NCI-H146 treated with DMSO at 0.1 percent for 48 hours (cell line): Measurements from ENCODE around the gene DYNLT2B.
"Not testable (repeated sequence)": the region's sequence is repeated elsewhere in the genome, so short reads cannot be mapped to it uniquely, and the experiment has no call there.

Experiments
- DNase-seq: peaks from one replicate; lab custom pipeline; 2025; ENCODE audit not compliant: unreplicated experiment; lab: John Stamatoyannopoulos, UW

Gene DYNLT2B

DNA sequence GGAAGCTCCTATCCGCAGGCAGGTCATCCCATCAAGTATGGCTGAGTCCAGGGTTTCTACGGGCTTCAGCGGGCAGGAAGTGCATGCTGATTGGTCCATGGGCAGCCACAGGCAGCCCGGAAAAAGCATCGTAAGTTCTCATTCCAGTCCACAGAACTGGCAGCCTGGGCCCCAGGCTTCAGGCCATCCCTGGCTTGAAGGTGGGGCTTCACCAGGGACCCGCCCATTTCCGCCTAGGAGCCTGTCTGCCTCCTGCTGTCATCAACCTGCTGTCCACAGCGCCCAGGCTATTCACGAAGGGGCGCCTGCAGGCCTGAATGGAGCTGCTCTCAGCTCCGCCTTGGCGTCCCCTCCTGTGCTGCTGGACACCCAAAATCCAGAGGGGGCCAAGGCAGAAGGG is 44.4 kb downstream of the DYNLT2B start:
- no peak for DNase-seq

DNA sequence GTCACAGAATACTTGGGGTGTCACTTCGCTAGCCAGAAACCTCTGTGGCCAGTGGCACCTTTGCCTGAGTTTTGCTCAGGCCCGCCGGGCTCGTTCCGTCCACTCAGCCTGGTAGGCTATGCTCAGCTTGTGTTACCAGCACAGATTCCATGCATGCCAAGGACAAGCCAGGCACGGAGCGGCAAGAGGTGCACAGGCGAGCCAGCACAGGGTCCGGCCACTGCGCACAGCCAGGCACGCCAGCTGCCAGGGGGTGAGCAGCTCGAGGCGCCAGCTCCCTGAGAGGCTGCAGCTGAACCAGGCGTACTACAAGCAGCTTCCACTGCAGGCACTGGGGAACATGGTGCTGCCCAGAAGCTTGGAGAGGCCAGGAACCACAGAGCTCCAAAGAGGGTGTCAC is 45.2 kb downstream of the DYNLT2B start:
- DNase-seq = no peak

DNA sequence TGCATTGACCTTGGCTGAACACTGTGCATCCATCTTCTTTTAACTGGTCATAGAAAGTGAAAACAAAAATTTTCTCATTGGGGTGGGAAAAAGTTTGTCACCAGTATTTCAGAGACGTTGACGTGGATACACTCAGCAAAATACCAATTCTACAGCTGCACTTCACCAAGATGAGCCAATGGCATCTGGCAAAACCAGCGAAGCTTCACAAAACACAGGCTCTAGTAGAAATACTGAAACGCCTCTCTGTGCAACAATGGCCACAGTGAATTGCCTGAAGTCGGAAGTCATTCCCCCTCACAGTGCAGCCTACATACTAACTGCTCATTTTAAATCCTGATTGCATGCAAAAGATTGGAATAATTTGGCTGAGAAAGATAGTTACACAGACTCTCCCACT is 47.5 kb downstream of the DYNLT2B start:
- no peak for DNase-seq

DNA sequence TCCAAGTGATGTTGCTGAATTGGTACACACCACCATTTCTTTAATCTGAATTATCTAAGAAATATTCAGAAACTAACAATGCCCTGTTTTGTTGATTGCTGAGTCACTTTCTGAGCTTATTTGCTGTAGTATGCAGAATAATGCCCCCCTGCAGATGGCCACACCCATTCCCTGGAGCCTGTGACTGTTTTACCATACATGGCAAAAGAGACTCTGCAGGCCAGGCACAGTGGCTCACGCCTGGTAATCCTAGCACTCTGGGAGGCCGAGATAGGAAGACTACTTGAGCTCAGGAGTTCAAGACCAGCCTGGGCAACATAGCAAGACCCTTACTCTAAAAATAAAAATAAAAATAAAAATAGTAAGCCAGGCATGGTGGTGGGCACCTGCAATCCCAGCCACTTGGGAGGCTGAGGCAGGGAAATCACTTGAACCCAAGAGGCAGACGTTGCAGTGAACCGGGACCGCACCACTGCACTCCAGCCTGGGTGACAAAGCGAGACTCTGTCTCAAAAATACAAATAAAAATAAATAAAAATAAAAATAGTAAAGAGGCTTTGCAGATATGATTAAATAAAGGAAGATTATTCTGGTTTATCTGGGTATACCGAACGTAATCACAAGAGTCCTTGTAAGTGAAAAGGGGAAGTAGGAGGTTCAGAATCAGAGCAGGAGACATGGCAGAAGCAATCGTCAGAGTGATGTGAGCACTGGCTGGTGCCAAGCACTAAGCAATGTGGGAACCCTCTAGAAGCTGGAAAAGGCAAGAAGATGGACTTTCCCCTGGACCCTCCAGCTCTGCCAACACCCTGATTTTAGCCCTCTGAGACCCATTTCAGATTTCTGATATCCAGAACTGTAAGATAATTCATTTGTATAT is 49.5 kb downstream of the DYNLT2B start:
- DNase-seq = no peak

DNA sequence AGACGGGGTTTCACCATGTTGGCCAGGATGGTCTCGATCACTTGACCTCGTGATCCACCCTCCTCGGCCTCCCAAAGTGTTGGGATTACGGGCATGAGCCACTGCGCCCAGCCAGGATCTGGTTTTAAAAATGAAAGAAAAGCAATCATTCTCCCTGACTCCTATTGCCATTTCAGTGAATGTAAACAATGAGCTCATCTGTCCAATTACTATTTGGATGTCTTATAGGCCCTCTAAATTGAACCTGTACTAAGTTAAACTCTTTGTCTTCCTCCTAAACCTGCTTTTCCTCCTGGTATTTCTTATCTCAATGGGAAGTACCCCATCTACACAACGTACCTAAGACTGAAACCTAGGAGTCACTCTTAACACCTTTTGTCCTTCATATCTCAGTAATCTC is 54.2 kb downstream of the DYNLT2B start:
- DNase-seq = no peak

DNA sequence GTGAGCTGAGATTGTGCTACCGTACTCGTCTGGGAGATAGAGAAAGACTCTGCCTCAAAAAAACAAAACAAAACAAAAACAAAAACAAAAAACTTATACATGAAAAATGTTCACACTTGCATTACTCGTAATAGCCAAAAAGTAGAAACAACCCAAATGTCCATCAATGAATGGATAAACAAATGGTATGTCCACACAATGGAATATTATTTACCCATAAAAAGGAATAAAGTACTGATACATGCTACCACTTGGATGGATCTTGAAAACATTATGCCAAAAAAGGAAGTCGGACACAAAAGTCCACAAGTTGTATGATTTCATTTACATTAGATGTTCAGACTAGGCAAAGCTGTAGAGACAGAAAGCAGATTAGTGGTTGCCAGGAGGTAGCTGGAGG is 57.3 kb downstream of the DYNLT2B start:
- no peak for DNase-seq

DNA sequence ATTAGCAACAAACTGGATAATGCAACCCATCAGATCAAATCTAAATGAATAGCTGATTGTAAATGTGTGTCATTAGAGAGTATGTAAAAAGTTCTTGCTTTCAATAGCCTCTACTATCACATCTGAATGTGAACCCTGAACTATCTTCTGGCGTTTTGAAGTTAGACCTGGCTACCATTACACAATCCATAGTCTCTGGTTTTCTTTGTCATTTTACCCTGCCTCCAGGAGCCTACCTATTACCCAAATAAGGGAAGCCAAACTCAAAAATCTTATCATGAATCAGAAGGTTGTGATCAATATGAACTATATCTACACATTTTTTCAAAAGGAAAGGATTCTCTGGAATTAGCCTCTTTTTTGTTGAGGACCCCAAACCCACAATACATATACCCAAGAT is 62.3 kb downstream of the DYNLT2B start:
- DNase-seq = no peak

DNA sequence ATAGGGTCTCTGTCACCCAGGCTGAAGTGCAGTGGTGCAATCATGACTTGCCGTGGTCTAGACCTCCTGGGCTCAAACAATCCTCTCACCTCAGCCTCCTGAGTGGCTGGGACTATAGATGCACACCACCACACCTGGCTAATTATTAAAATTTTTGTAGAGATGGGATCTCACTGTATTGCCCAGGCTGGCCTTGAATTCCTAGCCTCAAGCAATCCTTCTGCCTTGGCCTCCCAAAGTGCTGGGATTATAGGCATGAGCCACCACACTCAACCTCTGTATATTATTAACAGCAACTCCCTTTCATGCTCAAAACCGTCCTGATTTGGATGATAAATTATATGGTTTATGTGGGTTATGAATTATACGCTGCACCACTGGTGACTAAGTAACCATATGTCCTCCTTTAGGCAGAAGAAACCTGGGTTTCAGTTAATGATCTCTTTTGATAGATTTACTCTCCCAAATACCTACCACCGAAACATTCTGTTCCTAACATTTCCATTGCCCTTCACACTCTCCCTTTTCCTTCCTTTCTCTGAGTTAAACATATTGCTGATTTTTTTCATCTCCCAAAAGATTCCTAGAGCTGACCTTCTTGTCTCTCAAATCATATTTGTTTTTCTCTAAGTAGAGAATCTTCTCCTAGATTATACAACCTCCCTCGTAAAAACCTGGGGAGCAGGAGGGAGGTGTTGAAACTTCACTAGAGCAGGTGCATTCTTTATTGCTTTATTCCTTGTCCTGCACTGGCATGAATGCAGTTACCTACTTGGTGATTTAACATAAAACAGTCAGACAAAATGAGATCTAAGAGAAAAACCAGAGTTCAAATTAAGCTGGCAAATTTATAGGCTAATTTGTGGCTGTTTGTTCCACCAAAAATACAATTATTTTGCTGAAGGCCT is 63.4 kb downstream of the DYNLT2B start:
- DNase-seq = no peak

DNA sequence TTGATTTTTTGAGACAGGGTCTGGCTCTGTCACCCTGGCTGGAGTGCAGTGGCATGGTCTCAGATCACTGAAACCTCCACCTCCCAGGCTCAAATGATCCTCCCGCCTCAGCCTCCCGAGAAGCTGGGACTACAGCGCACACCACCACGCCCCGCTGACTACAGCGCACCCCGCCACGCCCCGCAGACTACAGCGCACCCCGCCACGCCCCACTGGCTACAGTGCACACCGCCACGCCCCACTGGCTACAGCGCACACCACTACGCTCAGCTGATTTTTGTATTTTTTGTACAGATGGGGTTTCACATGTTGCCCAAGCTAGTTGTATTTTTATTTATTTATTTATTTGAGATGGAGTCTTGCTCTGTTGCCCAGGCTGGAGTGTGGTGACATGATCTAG is 66.1 kb downstream of the DYNLT2B start:
- DNase-seq = no peak

DNA sequence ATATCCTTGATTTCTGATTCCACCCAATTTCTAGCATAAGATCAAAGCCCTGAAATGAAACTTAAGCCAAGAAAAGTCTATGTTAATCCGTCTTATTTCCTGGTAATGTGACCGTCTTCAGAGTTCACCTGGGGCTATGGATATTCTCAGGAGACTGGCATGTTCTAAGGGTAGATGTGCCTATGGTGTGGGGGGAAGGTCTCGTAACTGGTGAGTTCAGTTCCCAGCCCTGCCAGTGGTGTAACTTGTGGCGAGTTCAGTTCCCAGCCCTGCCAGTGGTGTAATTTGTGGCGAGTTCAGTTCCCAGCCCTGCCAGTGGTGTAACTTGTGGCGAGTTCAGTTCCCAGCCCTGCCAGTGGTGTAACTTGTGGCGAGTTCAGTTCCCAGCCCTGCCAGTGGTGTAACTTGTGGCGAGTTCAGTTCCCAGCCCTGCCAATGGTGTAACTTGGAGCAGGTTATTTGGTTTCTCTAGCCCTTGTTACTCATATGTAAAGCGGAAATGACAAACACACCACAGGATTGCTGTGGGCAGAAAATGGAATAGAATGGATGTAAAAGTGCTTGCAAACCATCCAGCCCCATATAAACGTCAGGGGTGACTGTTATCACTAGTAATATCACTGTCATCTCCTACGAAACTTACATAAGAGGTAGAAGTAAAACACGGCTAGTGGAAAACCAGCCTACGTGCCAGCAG is 71.3 kb downstream of the DYNLT2B start:
- no peak for DNase-seq

DNA sequence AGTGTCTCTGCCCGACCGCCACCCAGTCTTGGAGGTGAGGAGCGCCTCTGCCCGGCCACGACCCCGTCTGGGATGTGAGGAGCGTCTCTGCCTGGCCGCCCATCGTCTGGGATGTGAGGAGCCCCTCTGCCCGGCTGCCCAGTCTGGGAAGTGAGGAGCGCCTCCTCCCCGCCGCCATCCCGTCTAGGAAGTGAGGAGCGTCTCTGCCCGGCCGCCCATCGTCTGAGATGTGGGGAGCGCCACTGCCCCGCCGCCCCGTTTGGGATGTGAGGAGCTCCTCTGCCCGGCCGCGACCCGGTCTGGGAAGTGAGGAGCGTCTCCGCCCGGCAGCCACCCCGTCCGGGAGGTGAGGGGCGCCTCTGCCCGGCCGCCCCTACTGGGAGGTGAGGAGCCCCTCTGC is 73.9 kb downstream of the DYNLT2B start:
- not testable (repeated sequence) for DNase-seq

DNA sequence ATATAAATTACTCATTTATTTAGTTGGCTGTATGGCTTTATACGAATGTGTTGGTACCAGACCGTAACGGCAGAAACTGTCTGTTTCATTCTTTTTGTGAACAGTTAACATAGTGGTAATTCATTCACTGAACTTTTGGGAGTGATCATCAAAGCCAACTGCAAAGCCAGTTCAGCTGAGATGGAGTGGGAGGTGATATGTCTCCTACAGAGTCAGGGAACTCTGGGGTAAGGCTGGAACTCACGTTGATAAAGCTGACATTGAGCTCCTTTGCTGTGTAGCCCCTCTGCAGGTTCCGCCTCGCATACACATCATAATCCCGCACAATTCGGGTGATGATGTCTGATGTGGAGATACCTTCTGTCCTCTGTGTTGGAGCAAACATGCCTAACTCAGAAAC is 76.3 kb downstream of the DYNLT2B start:
- DNase-seq = no peak
